ENCODE results near the gene BIRC2.
A peak's percentile ranks its signal among the peaks of the same experiment; 100 is the strongest.
"Not testable (repeated sequence)": the region's sequence is repeated elsewhere in the genome, so short reads cannot be mapped to it uniquely, and the experiment has no call there.

The BIRC2 gene

GRCh38 chr11:102374633-102375424 is 27.8 kb downstream of the BIRC2 start:
- DNase-seq (ENCODE audit: low read depth in 1 of 2, low spot score in 1 of 2): not testable (repeated sequence)

DNA sequence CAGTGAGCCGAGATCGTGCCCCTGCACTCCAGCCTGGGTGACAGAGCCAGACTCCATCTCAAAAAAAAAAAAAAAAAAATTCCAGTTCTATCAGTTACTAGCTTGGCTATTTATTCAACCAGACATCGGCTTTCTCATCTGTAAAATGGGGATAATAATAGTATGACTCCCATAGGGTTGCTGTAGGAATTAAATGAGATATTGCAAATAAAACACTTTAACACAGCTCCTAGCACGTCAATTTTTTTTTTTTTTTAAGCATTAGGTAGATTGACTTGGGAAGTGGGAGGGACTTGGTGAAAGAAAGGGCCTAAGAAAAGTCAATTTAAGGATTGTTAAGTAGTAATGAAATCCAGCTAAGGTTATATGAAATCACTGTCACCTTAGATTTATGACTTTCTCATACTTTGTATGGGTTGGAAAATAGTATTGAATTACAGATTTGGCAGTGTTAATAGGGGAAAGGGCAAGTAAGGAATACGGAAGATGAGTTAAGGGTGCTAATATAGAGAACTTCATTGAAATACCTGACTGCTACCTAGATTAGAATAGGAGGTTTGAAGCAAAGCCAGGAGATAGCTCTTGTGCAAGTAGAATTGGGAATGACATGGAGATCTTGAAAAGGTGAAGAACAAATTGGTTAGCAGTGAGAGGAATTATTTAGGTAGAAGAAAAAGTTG is 28.8 kb downstream of the BIRC2 start:
- no peak for DNase-seq (ENCODE audit: low read depth in 1 of 2, low spot score in 1 of 2)

GRCh38 chr11:102377891-102378290 is 30.9 kb downstream of the BIRC2 start:
- DNase-seq (ENCODE audit: low read depth in 1 of 2, low spot score in 1 of 2): no peak

- DNase-seq (ENCODE audit: low read depth in 1 of 2, low spot score in 1 of 2): no peak
These were observed 31.8 kb downstream of the BIRC2 start for GRCh38 chr11:102378818-102379217.

DNA sequence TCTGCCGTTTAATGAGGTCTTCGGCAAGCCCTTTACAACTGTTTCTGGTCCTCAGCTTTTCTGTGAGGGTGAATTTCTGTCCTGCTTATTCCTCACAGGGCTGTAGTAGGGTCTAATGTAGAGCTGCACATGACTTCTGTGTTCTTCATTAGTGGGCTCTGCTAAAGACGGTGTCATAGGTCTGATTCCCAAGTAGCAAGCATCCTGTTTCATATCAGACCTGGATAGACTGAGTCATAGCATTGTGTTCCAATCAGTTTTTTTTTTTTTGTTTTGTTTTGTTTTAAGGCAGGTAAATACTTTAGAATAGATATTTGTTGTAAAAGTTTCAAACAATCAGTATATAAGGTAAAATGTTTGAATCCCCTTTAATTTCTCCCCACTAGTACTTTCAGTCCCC is 35.4 kb downstream of the BIRC2 start:
- DNase-seq (ENCODE audit: low read depth in 1 of 2, low spot score in 1 of 2): no peak

- DNase-seq (ENCODE audit: low read depth in 1 of 2, low spot score in 1 of 2): no peak
These were observed 36.8 kb downstream of the BIRC2 start for GRCh38 chr11:102383839-102384238.

DNA sequence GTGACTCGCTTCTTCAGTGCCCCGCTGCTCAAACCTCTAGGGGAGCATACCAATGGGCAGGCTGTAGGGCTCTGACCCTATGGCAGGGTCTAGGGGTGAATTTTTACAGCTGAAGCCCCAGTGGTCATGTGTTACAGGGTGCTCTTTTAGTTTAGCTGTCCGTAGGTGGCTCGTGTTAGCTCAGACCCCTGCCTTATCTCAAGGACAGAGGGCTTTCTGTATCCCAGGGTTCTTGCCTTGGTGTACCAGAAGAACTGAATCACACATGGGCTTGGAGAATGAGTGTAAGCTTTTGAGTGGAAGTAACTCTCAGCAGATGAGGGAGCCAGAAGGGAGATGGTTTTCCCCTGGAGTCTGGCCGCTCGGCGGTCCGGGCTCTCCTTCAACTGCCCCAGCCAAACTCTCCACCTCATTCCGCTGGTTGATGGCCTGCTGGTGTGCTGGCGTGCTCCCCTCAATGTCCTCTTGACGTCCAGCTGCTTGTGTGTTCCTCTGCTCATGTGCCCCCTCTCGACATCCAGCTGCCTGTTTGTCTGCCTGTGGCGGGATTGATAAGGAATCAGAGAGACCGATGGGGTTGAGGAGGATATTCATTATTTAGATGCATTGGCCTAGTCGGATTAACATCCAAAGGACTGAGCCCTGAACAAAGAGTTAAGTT is 37.5 kb downstream of the BIRC2 start:
- no peak for DNase-seq (ENCODE audit: low read depth in 1 of 2, low spot score in 1 of 2)

GRCh38 chr11:102385085-102386007 is 38.3 kb downstream of the BIRC2 start:
- DNase-seq (ENCODE audit: low read depth in 1 of 2, low spot score in 1 of 2): no peak

- DNase-seq (ENCODE audit: low read depth in 1 of 2, low spot score in 1 of 2): no peak
These were observed 39.2 kb downstream of the BIRC2 start for GRCh38 chr11:102386136-102386734.

GRCh38 chr11:102387043-102387781 is 40.2 kb downstream of the BIRC2 start:
- DNase-seq (ENCODE audit: low read depth in 1 of 2, low spot score in 1 of 2): no peak

- no peak for DNase-seq (ENCODE audit: low read depth in 1 of 2, low spot score in 1 of 2)
These were observed 42.2 kb downstream of the BIRC2 start for GRCh38 chr11:102389253-102389652.

DNA sequence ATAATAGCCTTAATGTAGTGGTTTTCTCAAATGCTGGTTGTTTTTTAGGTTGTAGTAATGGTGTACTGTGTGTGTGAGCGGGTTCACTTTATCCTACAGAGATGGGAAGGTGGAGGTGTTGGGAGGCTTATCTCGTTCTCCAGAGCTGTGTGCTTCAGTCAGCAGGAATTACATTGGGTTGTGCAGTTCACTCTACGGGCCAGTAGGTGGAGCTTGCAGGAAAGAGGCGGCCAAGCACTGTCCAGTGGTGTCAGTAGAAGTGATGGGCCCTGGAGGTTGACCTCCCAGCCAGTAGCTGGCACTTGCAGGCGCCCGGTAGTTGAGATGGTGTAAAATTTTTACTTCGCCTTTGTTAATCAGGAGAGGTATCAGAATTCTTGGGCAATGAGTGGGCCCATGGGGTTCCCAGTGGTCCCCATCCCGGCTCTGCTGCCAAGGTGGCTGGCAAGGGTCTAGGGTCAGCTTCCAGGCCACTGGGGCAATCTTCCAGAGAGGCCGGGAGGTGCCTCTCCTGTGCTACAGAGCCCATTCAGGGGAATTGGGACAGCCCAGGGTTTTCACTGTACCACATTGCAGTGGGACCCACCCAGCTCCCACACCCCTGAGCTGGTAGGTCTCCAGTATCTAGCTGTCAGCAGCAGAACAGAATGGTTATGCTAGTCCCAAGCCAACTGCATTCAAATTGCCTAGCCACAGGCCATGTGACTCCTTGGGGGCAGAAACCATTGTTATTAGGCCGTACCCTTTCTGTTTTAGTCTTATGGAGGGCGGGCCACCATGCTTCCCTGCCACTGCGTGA is 43.9 kb downstream of the BIRC2 start:
- peak in 1 of 2 donors; percentile 31 for DNase-seq (ENCODE audit: low read depth in 1 of 2, low spot score in 1 of 2)

GRCh38 chr11:102391549-102392237 is 44.7 kb downstream of the BIRC2 start:
- no peak for DNase-seq (ENCODE audit: low read depth in 1 of 2, low spot score in 1 of 2)

GRCh38 chr11:102393272-102393730 is 46.3 kb downstream of the BIRC2 start:
- no peak for DNase-seq (ENCODE audit: low read depth in 1 of 2, low spot score in 1 of 2)

GRCh38 chr11:102395720-102396393 is 48.8 kb downstream of the BIRC2 start:
- no peak for DNase-seq (ENCODE audit: low read depth in 1 of 2, low spot score in 1 of 2)

GRCh38 chr11:102396708-102397563 is 49.9 kb downstream of the BIRC2 start:
- no peak for DNase-seq (ENCODE audit: low read depth in 1 of 2, low spot score in 1 of 2)

DNA sequence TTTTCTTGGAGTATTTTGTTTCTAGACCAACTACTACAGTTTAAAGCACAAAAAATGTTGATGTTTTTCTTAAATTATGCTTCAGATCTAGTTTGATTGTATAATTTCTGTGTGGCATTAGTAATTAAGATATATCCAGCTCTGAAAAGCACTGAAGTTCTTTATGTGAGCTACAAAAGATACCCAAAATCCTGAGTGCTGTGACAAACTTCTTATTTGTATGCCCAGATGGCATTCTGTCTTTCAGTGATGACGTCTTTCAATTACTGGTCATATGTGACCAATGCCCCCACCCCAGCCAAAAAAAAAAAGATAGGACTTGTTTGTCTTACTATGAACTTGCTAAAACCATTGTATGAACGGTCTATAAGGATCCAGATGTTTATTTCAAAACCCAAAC is 51.3 kb downstream of the BIRC2 start:
- no peak for DNase-seq (ENCODE audit: low read depth in 1 of 2, low spot score in 1 of 2)

Measured in activated T-helper 1 cell treated with anti-CD3 and anti-CD28 coated beads, Interleukin-2, amount 50 U/mL, for 16 hours (primary cell).